HG03280 (cell line): ENCODE data around the gene HES4.
"Not testable (repeated sequence)": the region's sequence is repeated elsewhere in the genome, so short reads cannot be mapped to it uniquely, and the experiment has no call there.

Source experiments
- ATAC-seq: cut with Tn5 transposase; IDR thresholded peaks from one replicate; pipeline ENCODE4 v1.9.1; 2021; ENCODE audit warnings: mild to moderate bottlenecking, moderate library complexity; ENCODE audit not compliant: unreplicated experiment

The HES4 gene

GRCh38 chr1:1019122-1019999 is 19.5 kb upstream of the HES4 start:
- ATAC-seq: peak; percentile 75

GRCh38 chr1:1018321-1018685 is 18.4 kb upstream of the HES4 start:
- not testable (repeated sequence) for ATAC-seq

- ATAC-seq: not testable (repeated sequence)
Measured at GRCh38 chr1:1017397-1018320, 17.8 kb upstream of the HES4 start.

DNA sequence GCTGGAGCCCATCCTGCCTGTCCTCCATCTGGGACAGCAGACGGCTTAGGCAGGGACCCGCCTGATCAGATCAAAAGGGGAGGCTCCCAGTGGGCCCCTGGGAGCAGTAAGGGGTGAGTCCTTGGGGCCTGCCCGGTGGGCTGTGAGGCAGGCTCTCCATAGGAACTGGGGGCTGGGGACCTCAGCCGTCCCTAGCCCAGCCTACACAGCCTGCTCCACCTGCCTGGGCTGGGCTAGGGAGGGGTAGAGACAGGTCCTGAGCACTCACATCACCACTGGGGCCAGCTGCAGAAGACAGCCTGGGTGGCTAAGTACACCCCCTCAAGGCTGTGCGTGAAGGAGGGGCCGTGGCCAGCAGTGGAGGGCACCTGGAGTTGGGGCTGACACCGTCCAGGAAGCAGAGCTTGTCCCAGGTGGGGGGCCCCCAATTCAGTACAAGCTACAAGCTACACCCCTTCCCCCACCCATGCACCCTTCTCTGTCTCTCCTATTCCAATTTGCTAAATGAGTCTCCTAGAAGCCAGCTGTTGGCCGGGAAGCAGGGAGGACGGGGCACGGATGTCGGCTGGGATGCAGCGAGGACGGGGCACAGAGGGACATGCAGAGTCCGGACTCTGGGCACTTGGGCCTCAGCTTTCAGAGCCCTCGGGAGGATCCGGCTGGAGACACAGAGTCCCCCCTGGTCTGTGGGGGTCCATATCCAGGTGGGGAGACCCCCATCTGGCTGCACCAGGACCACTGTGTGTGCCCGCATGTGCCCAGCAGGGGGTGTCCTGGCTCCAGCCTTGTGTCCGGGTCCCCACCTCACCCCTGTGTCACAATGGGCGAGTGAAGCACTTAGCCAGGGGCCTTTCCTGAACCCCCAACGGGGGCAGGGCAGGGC is 15.1 kb upstream of the HES4 start:
- no peak for ATAC-seq

DNA sequence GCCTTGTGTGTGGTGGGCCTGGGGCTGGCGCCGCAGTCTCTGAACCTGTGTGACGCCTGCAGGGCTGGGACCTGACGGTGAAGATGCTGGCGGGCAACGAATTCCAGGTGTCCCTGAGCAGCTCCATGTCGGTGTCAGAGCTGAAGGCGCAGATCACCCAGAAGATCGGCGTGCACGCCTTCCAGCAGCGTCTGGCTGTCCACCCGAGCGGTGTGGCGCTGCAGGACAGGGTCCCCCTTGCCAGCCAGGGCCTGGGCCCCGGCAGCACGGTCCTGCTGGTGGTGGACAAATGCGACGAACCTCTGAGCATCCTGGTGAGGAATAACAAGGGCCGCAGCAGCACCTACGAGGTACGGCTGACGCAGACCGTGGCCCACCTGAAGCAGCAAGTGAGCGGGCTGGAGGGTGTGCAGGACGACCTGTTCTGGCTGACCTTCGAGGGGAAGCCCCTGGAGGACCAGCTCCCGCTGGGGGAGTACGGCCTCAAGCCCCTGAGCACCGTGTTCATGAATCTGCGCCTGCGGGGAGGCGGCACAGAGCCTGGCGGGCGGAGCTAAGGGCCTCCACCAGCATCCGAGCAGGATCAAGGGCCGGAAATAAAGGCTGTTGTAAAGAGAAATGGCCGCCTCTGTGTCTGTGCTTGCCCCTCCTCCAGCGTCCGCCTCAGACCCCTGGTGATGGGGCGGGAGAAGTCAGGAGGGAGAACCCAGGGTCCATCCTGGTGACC is 14.2 kb upstream of the HES4 start:
- ATAC-seq: no peak

DNA sequence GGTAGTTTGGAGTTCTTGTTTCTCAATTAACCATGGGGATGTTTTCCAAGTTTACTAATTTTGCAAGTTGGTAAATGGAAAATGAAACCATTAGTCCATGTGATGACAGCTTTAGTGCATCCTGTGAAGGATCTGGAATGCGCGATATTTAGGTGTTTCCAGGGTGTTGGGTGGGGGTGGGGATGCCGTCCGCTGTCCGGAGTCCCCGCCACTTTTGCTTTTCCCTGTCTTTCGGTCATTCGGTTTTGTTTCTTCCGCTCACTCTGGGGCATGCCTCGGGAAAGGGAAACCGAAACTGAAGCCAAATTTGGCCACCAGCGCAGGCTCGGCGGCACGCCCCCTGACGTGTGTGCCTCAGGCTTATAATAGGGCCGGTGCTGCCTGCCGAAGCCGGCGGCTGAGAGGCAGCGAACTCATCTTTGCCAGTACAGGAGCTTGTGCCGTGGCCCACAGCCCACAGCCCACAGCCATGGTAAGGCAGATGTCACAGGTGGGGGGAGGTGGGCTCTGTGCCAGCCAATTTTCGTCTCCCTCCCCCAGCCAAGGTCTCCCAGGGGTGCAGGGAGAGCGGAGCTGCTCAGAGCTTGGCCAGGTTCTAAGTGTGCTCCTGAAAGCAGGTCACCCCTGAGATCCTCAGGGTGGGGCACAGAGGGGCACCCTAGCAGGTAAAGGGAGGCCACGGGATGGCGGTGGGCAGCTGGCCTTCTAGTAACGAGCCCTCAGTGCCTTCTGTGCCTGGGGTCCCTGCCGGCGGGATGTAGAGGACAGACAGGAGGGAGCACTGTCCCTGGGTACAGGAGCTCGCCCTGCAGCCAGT is 13.4 kb upstream of the HES4 start, which contains the start of gene ISG15:
Gene ISG15, plus strand, starts transcription at position 393 of the 817 bp plus-strand sequence. Its CDS starts 77 bp downstream, at position 470.
- ATAC-seq: peak; percentile 86

GRCh38 chr1:1012736-1013104 is 12.8 kb upstream of the HES4 start:
- ATAC-seq: peak; percentile 4

GRCh38 chr1:1011396-1011949 is 11.6 kb upstream of the HES4 start:
- ATAC-seq: no peak

DNA sequence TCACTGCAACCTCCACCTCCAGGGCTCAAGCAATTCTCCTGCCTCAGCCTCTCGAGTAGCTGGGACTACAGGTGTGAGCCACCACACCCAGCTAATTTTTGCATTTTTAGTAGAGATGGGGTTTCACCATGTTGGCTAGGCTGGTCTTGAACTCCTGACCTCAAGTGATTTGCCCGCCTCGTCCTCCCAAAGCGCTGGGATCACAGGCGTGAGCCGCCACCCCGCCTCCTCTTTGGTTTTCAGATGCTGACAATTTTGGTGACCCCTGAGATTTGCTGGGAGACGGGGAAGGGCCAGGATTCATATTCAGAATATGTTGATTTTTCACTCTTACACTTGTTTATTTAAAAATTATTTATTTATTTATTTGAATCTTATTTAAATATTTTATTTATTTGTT is 10.2 kb upstream of the HES4 start:
- not testable (repeated sequence) for ATAC-seq

DNA sequence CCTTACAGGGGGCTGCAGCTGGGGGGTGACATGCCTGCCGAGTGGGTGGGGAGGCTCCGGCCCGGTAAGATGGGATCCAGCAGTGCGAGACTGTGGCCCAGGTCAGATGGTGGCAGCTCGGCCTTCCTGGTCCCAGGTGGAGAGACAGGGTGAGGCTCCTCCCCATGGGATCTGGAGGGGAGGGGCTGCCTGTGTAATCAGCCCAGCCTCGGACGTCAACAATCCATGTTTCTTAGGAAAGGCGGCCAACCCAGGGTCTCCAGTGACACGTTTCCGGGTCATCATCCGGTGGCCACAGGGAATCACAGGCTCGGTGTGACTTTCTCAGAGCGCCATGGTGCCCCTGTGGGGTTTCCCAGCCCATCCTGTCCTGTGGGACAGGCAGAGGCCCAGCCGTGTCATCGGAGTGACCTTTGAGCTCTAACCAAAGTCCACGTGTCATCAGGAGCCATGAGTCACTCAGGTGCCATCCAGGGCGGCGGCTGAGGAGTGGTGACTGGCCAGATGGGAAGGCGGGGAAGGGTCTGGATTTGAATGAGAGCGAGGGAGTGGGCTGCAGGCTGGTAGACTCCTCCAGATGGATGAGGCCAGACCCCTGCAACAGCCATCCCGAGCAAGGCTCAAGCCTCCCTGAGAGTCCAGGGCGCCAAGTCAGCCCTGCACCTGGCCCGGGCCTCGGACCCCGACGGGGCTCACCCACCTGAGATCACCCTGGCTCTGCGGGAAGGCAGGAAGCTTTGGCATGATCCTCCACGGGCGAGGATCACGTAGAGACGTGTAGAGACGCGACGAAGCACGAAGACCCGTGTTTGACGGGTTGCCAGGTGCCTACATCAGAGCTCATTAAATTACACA is 6.6 kb upstream of the HES4 start:
- no peak for ATAC-seq

- ATAC-seq: no peak
Measured at GRCh38 chr1:1005774-1006304, 5.9 kb upstream of the HES4 start.

DNA sequence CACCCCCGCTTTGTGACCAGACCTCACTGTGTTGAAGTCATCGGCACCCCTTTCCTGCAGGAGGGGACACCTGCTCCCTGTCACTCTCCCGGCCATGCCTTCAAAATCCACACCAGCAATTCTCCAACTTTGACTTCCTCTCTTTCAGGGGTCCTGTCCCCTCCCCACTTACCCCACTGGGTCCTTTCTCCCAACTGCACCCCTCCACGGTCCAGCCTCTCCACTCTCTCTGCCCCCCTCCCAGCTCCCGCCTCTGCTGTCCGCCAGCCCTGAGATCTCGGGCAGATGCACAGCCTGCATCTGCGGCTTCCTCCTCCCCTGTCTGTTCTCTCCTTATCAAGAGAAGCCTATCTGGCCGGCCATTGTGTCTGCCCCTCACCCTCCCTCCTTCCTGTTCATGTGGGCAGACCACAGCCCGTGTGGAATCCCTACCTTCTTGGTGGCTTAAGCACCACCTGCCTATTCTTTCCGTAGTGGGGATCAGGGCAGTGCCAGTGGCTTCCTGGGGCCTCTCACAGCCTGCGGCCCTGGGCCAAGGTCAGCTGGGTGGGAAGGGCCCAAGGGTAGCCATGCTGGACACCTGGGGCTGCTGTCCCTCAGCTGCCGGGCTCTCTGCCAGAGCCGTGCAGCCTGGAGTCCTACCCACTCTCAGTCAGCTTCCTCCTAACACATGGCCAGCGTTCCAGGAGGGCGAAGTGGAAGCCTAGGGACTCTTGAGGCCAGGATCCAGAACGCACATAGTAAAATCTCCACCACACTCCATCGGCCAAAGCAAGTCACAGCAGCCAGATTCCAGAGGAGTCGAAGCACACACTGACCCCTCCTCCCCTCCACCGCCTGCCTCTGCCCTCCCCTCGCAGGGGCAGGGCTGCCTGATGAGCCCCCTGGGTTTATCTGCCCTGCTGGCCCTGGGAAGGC is 5.1 kb upstream of the HES4 start:
- no peak for ATAC-seq

- no peak for ATAC-seq
Measured at GRCh38 chr1:1004420-1004779, 4.5 kb upstream of the HES4 start.

DNA sequence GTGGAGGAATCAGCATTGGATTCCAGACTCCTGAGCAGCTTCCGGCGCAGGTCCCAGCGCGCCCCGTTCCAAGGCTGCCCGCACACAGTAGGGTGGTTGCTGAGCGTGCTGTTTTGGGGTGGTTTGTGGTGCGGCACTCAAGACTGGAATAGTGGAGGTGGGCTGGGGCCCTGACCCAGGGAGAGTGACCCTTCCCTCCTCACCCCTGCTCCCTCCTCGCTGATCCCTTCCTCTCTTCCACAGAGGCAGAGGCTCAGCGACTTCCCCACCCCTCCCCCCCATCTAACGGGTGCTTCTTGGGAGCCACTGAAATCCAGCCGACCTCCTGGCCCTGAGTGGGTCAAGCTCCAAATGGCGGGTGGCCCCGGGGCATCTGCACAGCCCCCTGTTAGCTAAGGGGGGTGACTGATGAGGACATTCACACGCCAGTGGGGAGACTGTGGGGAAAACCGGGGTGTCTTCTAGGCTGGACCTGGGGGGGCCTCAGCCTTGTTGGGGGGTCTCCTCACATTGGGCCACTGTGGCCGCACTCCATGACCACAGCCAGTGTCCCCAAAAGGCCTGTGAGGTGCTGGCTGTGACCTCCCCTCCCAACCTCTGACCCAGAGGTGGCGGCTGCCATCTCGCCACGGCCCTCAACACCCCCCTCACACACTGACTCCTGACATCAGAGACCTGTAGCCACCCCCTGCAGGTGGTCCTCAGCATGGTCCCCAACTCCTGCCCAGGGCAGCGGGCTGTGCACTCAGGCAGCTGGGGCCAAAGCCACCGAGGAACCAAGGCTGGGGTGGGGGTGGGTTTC is 3.9 kb upstream of the HES4 start:
- ATAC-seq: no peak

DNA sequence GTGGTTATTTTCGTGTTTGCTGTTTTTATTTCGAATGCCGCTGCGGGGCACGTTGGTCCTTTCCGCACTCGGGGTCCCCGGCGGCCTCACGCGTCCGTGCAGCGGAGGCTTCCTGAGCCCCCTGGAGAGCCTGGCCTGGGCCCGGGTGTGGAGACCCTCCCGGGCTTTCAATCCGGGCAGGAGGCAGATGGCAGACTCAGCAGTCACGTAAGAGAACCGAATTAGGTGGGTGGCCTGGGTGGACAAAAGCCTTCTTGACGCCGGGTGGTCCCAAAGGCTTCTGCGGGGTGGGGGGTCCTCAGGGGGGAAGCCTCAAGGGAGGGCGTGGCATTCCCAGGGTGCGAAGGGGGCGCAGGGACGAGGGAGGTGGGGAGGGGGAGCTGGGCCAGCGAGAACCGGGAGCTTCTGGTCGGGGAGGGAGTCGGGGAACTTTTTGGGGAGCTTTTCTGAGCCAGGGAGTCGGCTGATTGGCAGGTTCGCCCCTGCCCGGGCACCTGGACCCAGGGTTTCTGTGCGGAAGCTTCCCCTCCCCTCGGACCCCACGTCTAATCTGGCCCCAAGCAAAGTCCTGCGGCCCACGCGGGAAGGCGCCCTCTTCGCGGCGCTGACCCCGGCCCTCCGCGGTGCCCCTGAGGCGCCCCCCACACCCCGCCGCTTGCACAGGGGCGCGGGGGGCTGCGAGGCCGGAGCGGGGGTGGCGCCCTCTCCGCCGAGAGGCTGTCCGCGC is 1.3 kb upstream of the HES4 start:
- no peak for ATAC-seq
